Transverse colon (tissue), 4 donors: Measurements from ENCODE around the gene SLC10A6. TPM values are rescaled to one million over a fixed set of nuclear protein-coding genes. Genes with fewer than 3 reads are reported as not detected.
"Not testable (repeated sequence)": the region's sequence is repeated elsewhere in the genome, so short reads cannot be mapped to it uniquely, and the experiment has no call there.

Source experiments
- DNase-seq: peaks from one replicate; pipeline ENCODE4 v3.0.0-alpha.2; 2019
- H3K27ac ChIP-seq, 4 donors: fragments of 200-600 bp; sonication (generic); 2 replicates each; pipeline ENCODE4 v1.5.1; 2016 to 2018; ENCODE audit warnings: inconsistent platforms in 4 of 4
- H3K27me3 ChIP-seq: fragments of 200-600 bp; sonication (generic); 2 replicates; pipeline ENCODE4 v1.5.1; 2017; ENCODE audit warnings: inconsistent platforms
- H3K36me3 ChIP-seq, 4 donors: fragments of 200-600 bp; sonication (generic); 2 replicates each; pipeline ENCODE4 v1.5.1; 2017 to 2019; ENCODE audit warnings: inconsistent platforms in 4 of 4
- H3K4me1 ChIP-seq, 4 donors: fragments of 200-600 bp; sonication (generic); 2 replicates each; pipeline ENCODE4 v1.5.1; 2017 to 2020; ENCODE audit warnings: inconsistent platforms in 4 of 4
- H3K4me3 ChIP-seq, 4 donors: fragments of 200-600 bp; sonication (generic); 1 replicate in 1 of 4; 2 replicates in 3 of 4; pipeline versions ENCODE4 v1.5.1 to v1.6.1; 2017 to 2019; ENCODE audit warnings: inconsistent platforms in 4 of 4
- H3K9me3 ChIP-seq, 2 donors: fragments of 200-600 bp; sonication (generic); 2 replicates each; pipeline ENCODE4 v1.5.1; 2017 to 2019; ENCODE audit warnings: inconsistent platforms in 2 of 2
- EP300 ChIP-seq: sonication (generic); formaldehyde crosslinking; IDR thresholded peaks from one replicate; pipeline ENCODE4 v1.6.1; 2017; ENCODE audit warnings: antibody characterized with exemption, low read depth
- POLR2A ChIP-seq: fragments of 450-650 bp; IDR thresholded peaks from one replicate; pipeline ENCODE4 v1.6.1; 2016; ENCODE audit warnings: antibody characterized with exemption, mild to moderate bottlenecking, moderate library complexity
- POLR2AphosphoS5 ChIP-seq, 3 donors: sonication (generic); formaldehyde crosslinking; IDR thresholded peaks; one replicate each; pipeline ENCODE4 v1.6.1; 2016; ENCODE audit warnings: antibody characterized with exemption in 3 of 3
- WGBS, 2 donors: methylation state at CpG; one replicate each; pipeline ENCODE4 v1.1.5; 2018; ENCODE audit warnings: low coverage in 1 of 2; 5-methylcytosine and 5-hydroxymethylcytosine counted together
- in situ Hi-C, 4 donors: fragments of 200-750 bp; cut with MboI; loops; one replicate each; pipeline versions ENCODE4 v1.15.0 to v1.15.1; 2017; ENCODE audit warnings: low sequenced_read_pairs in 3 of 4, low pct_ligation_motif_present in 1 of 4, low pct_unique_long_range_greater_than_20kb in 1 of 4
- intact Hi-C: fragments of 100-400 bp; cut with DNase I; formaldehyde crosslinking; loops from one replicate; pipeline ENCODE4 v1.15.1; 2023; ENCODE audit warnings: low total_unique reads
- total RNA-seq, 4 donors: library from RNA; depleted of rRNA; stranded (reverse); fragments of >200 nt; gene quantifications; one replicate each; pipeline ENCODE4 v1.1.0, GENCODE V29; 2016
- TF ChIP-seq, protein P1 (sequence below), 5 experiments: fragments of 200-600 bp in 3 of 5; fragments of 450-650 bp in 2 of 5; sonication (generic) in 3 of 5; IDR thresholded peaks; 1 replicate in 2 of 5; 2 replicates in 3 of 5; pipeline ENCODE4 v1.5.1; 2016 to 2017; ENCODE audit warnings: antibody characterized with exemption in 5 of 5, inconsistent platforms in 3 of 5, mild to moderate bottlenecking in 2 of 5, moderate library complexity in 1 of 5

The SLC10A6 gene
- total RNA-seq, 4 donors from 2014 or later: 0.32 TPM; not detected in 3

GRCh38 chr4:86879641-86880040 lies 30.5 kb upstream of the SLC10A6 start:
- no peak for TF ChIP-seq EP300
- no peak for TF ChIP-seq POLR2A
- no peak for TF ChIP-seq POLR2AphosphoS5 (IDR thresholded peaks at IDR 0.05)
- TF ChIP-seq, protein P1, sequence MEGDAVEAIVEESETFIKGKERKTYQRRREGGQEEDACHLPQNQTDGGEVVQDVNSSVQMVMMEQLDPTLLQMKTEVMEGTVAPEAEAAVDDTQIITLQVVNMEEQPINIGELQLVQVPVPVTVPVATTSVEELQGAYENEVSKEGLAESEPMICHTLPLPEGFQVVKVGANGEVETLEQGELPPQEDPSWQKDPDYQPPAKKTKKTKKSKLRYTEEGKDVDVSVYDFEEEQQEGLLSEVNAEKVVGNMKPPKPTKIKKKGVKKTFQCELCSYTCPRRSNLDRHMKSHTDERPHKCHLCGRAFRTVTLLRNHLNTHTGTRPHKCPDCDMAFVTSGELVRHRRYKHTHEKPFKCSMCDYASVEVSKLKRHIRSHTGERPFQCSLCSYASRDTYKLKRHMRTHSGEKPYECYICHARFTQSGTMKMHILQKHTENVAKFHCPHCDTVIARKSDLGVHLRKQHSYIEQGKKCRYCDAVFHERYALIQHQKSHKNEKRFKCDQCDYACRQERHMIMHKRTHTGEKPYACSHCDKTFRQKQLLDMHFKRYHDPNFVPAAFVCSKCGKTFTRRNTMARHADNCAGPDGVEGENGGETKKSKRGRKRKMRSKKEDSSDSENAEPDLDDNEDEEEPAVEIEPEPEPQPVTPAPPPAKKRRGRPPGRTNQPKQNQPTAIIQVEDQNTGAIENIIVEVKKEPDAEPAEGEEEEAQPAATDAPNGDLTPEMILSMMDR (IDR thresholded peaks at IDR 0.05): no peak
- intact Hi-C loops (no loop called here), in situ Hi-C loops (no loop called here)
- Histone ChIP-seq H3K27ac (no peak overlapping the region), H3K36me3 (no peaks in the 10 kb centered on the region), H3K4me3 (no peak overlapping the region), H3K9me3 (peaks cover 9 to 15% of the 10 kb centered on the region in 2 donors), H3K4me1 (no peaks in the 10 kb centered on the region), H3K27me3 (no peaks in the 10 kb centered on the region)
- 54 to 85% methylated on average over 1 of the region's 1 CpG for WGBS, 2 donors
- no peak for DNase-seq

GRCh38 chr4:86878640-86879039 lies 29.5 kb upstream of the SLC10A6 start:
- in situ Hi-C loops: no loop called here

DNA sequence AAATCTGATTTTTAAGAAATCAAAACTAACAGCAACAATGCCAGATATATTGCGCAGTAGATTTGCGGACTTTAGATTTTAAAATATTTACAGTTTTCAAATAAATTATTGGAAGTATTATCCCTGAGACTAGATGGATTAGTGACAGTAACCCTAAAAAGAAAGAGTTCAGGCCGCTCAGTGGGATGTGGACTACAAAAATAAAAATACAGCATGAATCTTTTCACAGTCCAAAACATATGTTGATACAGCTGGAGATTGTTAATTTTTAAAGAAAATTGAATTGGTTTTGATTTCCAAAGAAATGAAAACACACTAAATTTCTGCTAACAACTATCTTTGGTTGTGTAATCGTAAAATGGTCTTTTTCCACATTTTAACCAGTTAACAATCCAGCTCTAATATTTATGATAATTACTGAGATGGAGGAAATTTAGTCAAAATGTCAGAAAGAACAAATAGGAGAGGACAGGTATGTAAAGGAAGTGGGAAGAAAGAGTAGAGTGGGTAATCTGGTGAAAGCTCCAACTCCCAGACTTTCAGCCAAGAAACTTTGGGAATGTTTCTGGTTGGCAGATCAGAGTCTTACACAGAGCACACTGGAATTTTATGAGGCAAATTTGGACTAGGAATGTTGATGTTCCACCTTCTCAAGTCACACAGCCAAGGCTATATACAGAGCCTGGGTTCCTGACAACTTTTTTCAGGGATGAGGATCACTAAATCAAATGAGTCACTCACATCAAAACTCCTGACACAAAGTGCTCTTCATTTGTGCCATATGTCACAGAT lies 27.9 kb upstream of the SLC10A6 start:
- no peak overlapping the region for H3K4me3 ChIP-seq

More at GRCh38 chr4:86878640-86879039, 29.5 kb upstream of the SLC10A6 start:
- no peaks in the 10 kb centered on the region for H3K36me3 ChIP-seq
- WGBS, 2 donors: 80 to 81% methylated on average over 1 to 2 of the region's 2 CpGs
- H3K4me1 ChIP-seq: no peaks in the 10 kb centered on the region
- no peaks in the 10 kb centered on the region for H3K27me3 ChIP-seq
- DNase-seq: no peak
- intact Hi-C loops: no loop called here
- no peak overlapping the region for H3K27ac ChIP-seq
- peaks cover 9 to 15% of the 10 kb centered on the region in 2 donors for H3K9me3 ChIP-seq
- H3K4me3 ChIP-seq: no peak overlapping the region
- TF ChIP-seq, protein P1 (IDR thresholded peaks at IDR 0.05): no peak
- TF ChIP-seq POLR2A (no peak), POLR2AphosphoS5 (IDR thresholded peaks at IDR 0.05) (no peak), EP300 (no peak)

GRCh38 chr4:86875436-86875835 lies 26.3 kb upstream of the SLC10A6 start:
- DNase-seq, H3K4me3 ChIP-seq, H3K27ac ChIP-seq, in situ Hi-C loops, H3K4me1 ChIP-seq, H3K36me3 ChIP-seq, intact Hi-C loops, H3K27me3 ChIP-seq: not testable (repeated sequence)
- 90 to 92% methylated on average over 3 to 4 of the region's 4 CpGs for WGBS, 2 donors
- peaks cover 9 to 14% of the 10 kb centered on the region in 2 donors for H3K9me3 ChIP-seq

More for the DNA sequence above, 27.9 kb upstream of the SLC10A6 start:
- 72 to 85% methylated on average over 4 of the region's 4 CpGs for whole genome bisulfite sequencing, 2 donors
- TF ChIP-seq POLR2AphosphoS5 (IDR thresholded peaks at IDR 0.05) (no peak), EP300 (no peak), POLR2A (no peak)
- TF ChIP-seq, protein P1 (IDR thresholded peaks at IDR 0.05): no peak
- H3K36me3 ChIP-seq: no peaks in the 10 kb centered on the region
- no peaks in the 10 kb centered on the region for H3K27me3 ChIP-seq
- in situ Hi-C loops (no loop called here), intact Hi-C loops (no loop called here)
- no peak overlapping the region for H3K27ac ChIP-seq
- no peaks in the 10 kb centered on the region for H3K4me1 ChIP-seq
- peaks cover 9 to 15% of the 10 kb centered on the region in 2 donors for H3K9me3 ChIP-seq
- DNase-seq: no peak
